NOMO-1 treated with dmso at 0.1 percent for 144 hours (cell line): ENCODE data around the gene CERS4.
A peak's percentile ranks its signal among the peaks of the same experiment; 100 is the strongest.
"Not testable (repeated sequence)": the region's sequence is repeated elsewhere in the genome, so short reads cannot be mapped to it uniquely, and the experiment has no call there.

Experiments
- DNase-seq: peaks from one replicate; lab custom pipeline; 2025; ENCODE audit not compliant: unreplicated experiment; lab: John Stamatoyannopoulos, UW

Gene CERS4

GRCh38 chr19:8241646-8242045, 32.5 kb downstream of the CERS4 start:
- DNase-seq, result no peak

DNA sequence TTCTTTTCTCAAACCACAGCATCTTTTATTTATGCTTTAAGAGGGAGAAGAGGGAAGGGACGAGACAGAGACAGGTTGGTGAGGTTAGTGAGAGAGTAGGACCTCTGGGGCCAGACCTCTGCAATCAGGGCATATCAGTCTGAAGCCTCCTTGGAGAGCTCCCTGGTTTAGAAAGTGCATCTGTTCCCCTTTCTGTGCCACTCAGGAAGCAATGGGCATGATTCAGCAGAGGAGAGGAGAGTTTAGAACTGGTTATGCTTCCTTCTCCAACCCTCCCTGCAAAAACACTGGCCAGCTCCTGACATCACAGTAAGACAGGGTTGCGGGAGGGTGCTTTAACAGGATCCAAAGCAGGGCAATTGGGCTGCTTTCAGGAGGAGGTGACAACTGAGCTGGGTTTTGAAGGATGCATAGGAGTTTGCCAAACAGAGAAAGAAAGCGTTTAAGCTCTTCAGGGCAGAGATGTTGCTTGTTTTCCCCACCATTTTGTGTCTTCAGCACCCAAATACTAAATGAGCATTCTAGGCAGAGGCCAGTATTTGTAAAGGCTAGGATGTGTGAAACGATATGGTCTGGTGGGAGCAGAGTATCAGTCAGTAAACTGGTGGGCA, 33.1 kb downstream of the CERS4 start:
- peak; percentile 53 for DNase-seq

- DNase-seq, result no peak
Observed at GRCh38 chr19:8243146-8243545, 34.0 kb downstream of the CERS4 start.

DNA sequence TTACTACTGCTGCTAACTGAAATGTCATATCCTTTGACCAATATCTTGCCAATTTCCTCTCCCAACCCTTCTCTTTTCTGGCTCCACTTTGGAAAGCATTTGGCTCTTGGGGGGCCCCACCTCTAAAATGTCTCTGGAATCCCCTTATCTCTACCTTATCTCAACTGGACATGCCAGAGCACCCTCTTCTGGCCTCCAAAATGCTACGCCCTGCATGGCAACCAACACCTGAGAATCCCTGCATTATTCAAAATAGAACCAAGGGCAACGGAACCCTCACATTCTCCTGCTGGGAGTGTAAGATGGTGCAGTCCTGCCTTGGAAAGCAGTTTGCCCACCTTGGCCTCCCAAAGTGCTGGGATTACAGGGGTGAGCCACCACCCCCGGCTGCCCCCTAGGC, 35.3 kb downstream of the CERS4 start:
- no peak for DNase-seq

- no peak for DNase-seq
Observed at GRCh38 chr19:8245869-8246835, 37.0 kb downstream of the CERS4 start.

DNA sequence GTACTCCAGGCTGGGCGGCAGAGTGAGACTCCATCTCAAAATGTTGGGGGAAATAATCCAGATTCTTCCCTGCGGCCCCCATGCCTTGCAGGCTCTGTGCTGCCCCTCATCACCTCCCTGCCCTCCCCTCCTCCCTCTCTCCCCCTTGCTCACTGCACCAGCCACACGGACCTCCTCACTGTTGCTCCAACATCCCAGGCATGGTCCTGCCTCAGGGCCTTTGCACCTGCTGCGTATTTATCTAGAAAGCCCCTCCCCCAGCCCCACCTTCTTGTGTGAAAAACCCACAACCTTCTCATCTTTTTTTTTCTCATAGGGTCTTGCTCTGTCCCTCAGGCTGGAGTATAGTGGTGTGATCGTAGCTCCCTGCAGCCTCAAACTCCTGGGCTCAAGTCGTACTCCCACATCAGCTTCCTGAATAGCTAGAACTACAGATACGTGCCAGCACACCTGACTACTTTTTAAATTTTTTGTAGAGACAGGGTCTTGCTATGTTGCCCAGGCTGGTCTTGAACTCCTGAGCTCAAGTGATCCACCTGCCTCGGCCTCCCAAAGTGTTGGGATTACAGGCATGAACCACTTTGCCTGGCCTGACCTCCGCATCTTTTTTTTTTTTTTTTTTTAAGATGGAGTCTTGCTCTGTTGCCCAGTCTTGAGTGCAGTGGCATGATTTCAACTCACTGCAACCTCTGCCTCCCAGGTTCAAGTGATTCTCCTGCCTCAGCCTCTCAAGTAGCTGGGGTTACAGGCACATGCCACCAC, 38.1 kb downstream of the CERS4 start:
- DNase-seq, result not testable (repeated sequence)

GRCh38 chr19:8248348-8249328, 39.5 kb downstream of the CERS4 start:
- no peak for DNase-seq

GRCh38 chr19:8250596-8250995, 41.4 kb downstream of the CERS4 start:
- DNase-seq, result no peak

GRCh38 chr19:8251025-8251472, 41.9 kb downstream of the CERS4 start:
- no peak for DNase-seq

GRCh38 chr19:8252922-8253589, 43.9 kb downstream of the CERS4 start:
- peak; percentile 68 for DNase-seq

DNA sequence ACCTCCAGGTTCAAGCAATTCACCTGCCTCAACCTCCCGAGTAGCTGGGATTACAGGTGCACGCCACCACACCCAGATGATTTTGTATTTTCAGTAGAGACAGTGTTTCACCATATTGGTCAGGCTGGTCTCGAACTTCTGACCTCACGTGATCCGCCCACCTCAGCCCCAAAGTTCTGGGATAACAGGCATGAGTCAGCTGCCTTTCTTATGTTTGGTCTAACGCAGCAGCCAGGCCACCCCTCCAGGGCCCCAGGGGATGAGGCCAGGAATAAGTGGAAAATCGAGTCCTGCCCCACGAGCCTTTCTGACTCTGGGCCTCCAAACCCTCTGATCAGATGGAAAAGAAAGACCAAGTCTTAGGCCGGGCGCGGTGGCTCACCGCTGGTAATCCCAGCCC, 44.5 kb downstream of the CERS4 start:
- no peak for DNase-seq

GRCh38 chr19:8254286-8255001, 45.3 kb downstream of the CERS4 start:
- DNase-seq, result no peak

DNA sequence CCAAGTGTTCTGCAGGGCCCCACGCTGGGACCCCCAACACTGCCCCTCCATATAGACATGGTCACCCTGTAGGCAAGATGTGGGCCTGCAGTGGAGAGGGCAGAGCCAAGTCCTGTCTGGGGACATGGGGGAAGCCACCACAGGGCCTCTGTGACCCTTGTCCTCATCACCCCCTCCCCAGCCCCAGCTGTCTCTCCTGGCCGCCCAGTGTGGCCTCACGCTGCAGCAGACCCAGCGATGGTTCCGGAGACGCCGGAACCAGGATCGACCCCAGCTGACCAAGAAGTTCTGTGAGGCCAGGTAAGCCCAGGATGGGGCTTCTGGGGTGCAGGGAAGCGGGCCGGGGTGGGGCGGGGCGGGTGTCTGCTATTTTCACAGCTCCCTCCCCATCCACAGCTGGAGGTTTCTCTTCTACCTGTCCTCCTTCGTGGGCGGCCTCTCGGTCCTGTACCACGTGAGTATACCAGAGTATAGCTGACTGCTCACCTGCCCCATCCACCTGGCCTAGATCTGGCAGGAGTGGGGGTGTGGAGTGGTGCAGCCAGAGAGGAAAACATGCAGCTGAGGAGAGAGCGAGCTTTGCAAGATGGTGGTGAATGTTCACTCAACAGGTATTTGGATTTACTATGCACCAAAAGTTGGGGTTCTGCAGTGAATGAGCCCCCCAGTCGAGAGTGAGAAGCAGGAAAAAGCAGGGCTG, 46.4 kb downstream of the CERS4 start:
- DNase-seq, result no peak

DNA sequence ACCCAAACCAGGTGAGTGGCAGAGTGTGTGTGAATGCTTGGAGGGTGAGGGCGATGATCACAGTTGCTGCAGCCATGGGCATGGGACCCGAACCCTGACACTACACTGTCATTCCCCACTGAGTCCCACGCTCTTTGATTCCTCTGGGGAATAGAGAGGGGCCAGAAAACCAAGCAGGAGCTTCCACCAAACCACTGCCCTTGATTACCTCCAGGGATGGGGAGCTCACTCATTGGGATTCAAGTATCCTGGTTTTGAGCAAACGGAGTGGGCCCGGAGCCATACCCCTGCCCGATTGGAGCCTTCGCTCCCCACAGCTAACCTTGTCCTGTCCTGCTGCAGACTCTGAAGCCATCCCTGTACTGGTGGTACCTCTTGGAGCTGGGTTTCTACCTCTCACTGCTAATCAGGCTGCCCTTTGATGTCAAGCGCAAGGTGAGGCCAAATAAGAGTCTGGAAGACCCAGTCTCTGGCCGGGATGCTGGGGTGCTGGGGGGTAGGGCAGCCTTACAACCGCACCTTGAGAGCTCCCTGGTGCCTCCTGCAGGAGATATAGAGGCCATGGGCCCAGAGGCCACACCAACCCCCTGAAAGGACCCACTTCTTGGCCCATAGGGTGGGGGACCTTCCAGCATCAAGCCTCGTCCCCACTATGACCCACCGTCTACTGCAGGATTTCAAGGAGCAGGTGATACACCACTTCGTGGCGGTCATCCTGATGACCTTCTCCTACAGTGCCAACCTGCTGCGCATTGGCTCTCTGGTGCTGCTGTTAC, 47.3 kb downstream of the CERS4 start:
- no peak for DNase-seq

DNA sequence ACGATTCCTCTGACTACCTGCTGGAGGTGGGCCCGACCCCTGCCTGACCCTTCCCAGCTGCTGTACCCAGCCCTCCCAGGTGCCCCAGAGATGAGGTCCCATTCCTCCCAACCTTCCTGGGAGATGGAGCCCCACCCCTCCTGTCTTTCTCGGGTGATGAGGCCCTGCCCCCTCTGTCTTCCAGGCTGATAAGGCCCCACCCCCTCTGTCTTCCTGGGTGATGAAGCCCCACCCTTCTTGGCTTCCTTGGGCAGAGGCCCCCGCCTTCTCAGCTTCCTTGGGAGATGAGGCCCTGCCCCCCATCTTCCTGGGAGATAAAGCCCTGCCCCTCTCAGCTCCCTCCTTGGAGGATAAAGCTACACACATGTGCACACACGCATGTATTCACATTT, 47.9 kb downstream of the CERS4 start:
- no peak for DNase-seq

DNA sequence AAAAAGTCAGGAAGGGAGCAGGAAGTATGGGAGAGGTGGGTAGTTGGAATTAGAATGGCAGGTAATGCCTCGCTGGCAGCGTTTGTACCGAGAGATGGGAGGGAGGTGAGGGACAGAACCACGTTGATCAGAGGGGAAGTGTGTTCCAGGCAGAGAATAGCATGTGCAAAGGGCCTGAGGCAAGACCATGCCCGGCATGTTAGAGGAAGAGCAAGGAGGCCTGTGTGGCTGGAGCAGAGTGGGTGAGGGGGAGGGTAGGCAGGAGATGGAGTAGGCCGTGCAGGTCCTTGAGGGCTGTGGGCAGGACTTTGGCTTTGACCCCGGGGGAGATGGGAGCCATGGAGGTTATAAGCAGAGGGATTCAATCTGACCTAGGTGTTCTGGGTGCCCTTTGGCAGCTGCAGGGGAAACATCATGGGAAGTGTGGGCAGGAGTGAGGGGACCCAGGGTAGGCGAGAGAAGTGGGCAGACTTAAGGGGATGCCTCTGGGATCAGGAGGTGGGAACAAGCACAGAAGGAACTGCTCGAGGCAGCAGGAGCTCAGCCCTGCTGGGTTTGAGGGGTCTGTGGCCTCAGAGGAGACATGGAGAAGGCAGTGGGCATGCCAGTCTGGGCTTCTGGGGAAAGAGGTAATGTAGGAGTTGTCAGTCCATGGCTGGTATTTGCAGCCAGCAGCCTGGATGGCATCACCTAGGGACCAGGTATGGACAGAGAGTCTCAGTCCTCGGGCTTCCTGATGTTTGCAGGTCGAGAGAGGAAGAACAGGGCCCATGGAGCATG, 50.2 kb downstream of the CERS4 start:
- no peak for DNase-seq

DNA sequence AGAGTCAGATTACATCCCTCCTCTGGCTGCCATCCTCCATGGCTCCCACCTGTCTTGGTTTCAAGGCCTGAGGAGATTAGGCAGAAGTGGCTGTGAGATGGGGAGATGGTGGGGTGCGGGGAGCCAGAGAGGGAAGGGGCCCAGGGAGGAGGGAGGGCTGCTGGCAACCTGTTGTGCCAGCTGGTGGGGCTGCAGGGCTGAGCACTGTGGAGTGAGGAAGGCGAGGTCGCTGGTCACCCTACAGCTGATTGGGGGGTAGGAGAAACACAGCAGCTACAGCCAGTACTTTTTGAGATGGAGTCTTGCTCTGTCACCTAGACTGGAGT, 50.7 kb downstream of the CERS4 start:
- no peak for DNase-seq
